Fibroblast of pulmonary artery (primary cell): ENCODE data around the gene CD276.
"Not testable (repeated sequence)": the region's sequence is repeated elsewhere in the genome, so short reads cannot be mapped to it uniquely, and the experiment has no call there.

Experiments
- DNase-seq: peaks from one replicate; pipeline ENCODE4 v3.0.0-alpha.2; 2010; ENCODE audit warnings: low read depth
- H3K4me3 ChIP-seq: replicated peaks from 2 replicates; pipeline ENCODE4 v1.5.1; 2011; ENCODE audit warnings: low read depth, mild to moderate bottlenecking, control low read depth, low read length, moderate library complexity
- TF ChIP-seq, protein P1 (sequence below): IDR thresholded peaks from 2 replicates; pipeline ENCODE4 v1.5.1; 2011; ENCODE audit warnings: mild to moderate bottlenecking, control low read depth, low read length, inconsistent platforms; ENCODE audit errors: missing control alignments

The CD276 gene

DNA sequence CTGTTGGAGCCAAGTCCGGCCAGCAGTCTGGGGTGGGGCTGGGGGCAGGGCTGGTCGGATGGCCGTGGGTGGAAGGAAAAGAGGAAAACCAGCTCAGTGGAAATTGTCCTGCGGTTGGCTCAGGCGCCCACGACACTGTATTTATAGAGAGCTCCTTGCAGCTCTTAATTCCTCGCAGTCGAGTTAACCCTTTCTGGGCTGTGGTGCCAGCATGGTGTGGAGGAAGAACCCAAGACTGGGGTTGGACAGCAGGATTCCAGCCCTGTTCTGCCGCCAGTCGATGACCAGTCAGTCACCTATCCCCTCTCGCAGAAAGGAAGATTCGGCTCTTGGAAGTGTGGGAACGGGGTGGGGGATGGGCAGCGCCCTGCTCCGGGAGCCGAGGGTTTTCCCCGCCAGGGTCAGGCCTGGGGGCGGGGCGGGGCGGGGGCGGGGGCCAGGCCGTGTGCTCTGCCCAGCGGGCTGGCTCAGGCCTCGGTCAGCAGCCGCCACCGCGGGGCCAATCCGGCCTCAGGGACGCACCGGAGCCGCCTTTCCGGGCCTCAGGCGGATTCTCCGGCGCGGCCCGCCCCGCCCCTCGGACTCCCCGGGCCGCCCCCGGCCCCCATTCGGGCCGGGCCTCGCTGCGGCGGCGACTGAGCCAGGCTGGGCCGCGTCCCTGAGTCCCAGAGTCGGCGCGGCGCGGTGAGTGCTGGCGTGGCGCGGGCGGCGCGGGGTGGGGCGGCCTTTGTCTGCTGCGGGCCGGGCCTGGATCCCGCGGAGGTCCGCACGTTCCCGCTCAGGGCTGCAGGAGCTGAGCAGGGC lies at the start of gene CD276:
Gene CD276, plus strand, starts transcription at position 607 of the 804 bp plus-strand sequence. CDS start 15,257 bp downstream, outside the sequence.
- TF ChIP-seq, protein P1, sequence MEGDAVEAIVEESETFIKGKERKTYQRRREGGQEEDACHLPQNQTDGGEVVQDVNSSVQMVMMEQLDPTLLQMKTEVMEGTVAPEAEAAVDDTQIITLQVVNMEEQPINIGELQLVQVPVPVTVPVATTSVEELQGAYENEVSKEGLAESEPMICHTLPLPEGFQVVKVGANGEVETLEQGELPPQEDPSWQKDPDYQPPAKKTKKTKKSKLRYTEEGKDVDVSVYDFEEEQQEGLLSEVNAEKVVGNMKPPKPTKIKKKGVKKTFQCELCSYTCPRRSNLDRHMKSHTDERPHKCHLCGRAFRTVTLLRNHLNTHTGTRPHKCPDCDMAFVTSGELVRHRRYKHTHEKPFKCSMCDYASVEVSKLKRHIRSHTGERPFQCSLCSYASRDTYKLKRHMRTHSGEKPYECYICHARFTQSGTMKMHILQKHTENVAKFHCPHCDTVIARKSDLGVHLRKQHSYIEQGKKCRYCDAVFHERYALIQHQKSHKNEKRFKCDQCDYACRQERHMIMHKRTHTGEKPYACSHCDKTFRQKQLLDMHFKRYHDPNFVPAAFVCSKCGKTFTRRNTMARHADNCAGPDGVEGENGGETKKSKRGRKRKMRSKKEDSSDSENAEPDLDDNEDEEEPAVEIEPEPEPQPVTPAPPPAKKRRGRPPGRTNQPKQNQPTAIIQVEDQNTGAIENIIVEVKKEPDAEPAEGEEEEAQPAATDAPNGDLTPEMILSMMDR: no peak
- peak within 1 kb of the TSS; percentile 76 for H3K4me3 ChIP-seq
- DNase-seq: peak; percentile 65

DNA sequence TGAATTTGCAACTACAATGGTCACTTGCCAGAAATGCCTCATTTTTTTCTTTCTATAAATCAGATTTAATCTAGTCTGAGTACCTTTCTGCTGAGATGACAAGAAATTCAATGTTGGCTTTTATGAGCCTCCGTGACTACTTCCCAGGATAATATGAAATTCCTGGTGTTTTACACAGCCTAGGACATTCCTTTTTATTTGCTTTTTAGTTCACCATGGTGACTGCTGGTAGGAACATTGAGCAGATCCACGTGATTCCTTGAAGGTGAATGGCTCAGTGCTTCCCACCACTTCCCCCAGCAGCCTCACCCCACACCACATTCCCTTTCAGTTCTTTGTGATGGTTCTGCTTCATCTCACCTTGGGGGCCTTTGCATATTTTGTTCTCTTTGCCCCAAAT lies 46.7 kb upstream of the CD276 start:
- no peak overlapping the region for H3K4me3 ChIP-seq
- DNase-seq: no peak
- TF ChIP-seq, protein P1: no peak

DNA sequence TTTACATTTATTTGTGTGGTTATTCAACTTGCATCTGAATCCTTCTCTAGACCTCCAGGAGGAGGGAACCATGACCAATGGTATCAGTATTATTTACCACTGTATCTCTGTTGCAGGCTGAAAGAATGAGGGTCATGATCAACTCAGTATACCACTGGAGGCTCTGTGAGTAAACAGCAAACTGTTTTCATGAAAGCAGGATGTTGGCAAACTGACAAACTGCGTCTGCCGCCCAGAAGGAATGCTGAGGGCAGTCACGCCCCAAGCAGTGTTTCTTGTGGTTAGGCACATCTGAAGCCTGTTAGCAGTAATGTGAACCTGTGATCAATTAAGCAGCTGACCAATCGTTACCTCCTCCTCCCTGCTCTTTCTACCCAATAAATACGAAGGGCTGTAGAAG lies 44.7 kb upstream of the CD276 start:
- DNase-seq, H3K4me3 ChIP-seq: not testable (repeated sequence)

DNA sequence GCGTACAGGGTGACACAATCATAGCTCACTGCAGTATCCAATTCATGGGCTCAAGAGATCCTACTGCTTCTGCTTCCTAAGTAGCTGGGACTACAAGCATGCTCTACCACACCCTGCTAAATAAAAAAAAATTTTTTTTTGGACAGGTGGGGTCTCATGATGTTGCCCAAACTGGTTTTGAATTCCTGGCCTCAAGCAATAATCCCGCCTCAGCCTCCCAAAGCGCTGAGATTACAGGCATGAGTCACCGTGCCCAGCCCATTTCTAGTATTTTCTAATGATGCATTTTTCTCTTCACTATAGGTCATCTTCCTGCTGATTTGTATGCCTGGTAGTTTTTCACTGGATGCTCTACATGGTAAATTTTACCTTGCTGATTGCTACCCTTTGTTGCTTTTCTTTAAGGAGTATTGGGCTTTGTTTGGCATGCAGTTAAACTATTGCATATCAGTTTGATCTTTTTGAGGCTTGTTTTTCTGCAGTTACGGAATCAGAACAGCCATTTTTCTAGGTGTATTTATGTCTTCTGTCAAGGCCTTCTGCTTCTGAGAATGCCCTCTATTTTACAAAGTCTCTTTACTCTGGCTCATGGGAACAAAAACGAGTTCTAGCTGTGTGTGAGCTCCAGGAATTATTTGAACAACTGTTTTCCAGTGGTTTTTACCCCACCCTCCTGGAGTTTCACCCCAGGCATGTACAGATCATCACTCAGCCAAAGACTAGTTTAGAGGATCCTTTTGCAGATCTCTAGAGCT lies 36.7 kb upstream of the CD276 start:
- no peak overlapping the region for H3K4me3 ChIP-seq
- no peak for DNase-seq
- TF ChIP-seq, protein P1: no peak

DNA sequence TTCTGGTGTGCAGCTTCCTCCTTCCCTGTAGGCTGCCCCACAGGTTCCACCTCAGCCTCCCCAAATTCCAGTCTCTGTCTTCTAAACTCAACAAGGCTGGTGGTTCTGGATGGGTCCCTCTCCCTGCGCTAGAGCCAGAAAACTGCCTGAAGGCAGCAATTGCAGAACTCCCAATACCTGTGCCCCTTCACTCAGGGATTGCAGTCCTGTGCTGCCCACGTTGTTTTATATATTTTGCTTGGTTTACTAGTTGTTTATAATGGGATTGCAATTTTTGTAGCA lies 36.2 kb upstream of the CD276 start:
- TF ChIP-seq, protein P1: no peak
- no peak overlapping the region for H3K4me3 ChIP-seq
- no peak for DNase-seq

DNA sequence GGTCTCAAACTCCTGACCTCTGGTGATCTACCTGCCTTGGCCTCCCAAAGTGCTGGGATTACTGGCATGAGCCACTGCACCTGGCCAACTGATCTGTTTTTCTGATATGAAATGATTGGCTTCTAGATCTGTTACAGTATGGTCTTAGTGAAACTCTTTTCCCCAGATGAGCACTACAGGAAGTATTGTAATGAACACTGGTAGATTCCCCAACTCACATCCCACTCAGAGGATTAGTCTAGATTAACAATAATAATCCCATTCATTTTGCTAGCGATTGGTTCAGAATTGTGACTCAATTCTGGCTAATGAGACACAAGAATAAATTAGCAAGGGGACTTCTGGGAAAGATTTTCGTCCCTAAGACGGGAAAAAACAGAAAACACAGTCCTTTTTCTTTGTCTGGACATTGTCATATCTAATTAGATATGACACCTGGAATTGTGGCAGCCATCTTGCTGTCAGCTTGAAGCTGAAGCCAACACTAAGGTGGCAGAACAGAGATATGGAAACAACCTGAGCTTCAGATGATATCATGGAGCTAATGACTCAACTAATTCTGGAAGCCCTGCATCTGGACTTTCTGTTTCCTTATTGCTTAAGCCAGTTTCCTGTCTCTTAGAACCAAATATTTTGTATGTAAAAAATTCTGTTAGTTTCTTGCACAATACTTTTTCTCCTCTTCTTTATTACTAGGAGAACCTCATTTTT lies 33.6 kb upstream of the CD276 start:
- TF ChIP-seq, protein P1: no peak
- DNase-seq: peak; percentile 84

DNA sequence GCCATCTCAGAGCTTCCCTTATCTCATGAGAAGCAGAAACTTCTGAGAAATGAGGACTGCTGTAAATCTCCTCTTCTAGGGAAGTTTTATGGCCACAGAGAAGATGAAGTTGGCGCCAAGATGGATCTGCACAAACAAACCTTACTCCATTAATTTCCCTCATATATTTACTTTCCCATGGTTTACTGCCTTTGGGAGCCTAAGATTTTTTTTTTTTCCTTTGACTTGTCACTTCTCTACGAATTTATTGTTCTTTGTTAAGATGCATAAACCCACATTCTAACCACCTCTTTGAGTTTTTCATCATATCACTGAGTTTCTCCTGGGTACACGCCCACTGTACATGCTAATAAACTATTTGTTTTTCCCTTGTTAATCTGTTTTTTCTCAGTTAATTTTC lies 29.5 kb upstream of the CD276 start:
- DNase-seq: no peak
- TF ChIP-seq, protein P1: no peak
- H3K4me3 ChIP-seq: no peak overlapping the region

More for the DNA sequence above, 33.6 kb upstream of the CD276 start:
- H3K4me3 ChIP-seq: no peak overlapping the region
